Measurements from ENCODE around the gene ANKRD60. TPM values are rescaled to one million over a fixed set of nuclear protein-coding genes. Genes with fewer than 3 reads are reported as not detected.

Gene ANKRD60, protein sequence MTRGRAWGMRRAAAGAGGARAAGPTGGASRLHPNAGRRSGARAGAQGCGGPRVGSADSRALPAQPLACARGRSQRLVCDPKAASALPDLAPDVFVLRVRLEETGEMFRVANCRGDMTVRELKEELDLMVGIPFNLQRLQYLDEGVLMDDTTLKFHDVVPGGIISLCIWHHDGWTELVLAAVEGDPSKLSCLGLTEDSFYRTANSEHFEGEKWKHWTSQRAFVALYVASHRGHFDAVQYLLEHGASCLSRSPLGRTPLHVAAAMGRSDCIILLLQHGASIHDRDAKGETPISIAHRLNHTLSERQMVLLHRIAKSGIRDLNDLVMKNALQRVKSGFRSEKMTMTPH
- polyA plus RNA-seq (2011; rRNA removed) (not detected in 2 replicates), polyA minus RNA-seq (2011; rRNA and poly(A)+ RNA removed) (not detected in 2 replicates)

DNA sequence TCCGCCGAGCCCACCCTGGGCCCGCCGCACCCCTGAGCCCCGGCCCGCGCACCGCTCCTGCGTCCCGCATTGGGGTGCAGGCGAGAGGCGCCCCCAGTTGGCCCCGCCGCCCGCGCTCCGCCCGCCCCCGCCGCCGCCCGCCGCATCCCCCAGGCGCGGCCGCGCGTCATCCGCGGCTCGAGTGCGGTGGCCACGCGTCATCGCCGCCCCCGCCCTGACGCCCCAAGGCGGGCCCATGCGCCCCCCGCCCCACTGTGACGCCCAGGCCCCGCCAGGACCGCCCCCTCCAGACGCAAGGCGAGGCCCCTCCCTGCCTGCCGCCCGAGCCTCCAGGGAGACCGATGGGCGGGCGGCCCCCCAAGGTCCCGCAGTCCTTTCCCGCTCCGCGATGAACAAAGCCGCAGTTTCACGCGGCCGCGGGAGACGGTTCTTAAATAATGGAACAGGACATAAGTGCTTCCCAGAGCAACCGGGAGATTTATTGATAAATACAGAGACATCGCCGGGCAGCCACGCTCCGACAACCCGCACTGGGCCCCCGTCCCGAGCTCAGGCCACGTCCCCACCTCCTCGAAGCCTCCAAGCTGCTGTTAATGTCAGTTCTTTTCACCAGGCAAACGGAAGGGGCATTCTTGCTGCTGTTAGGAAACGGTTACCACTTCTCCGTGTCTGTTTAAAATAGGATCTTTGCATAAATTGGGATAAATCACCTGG is at the start of gene ANKRD60:
Gene ANKRD60 (minus strand): TSS at position 170 of the 714 bp plus-strand sequence. CDS start 0 bp downstream, at position 170.
- TF ChIP-seq, protein P1, sequence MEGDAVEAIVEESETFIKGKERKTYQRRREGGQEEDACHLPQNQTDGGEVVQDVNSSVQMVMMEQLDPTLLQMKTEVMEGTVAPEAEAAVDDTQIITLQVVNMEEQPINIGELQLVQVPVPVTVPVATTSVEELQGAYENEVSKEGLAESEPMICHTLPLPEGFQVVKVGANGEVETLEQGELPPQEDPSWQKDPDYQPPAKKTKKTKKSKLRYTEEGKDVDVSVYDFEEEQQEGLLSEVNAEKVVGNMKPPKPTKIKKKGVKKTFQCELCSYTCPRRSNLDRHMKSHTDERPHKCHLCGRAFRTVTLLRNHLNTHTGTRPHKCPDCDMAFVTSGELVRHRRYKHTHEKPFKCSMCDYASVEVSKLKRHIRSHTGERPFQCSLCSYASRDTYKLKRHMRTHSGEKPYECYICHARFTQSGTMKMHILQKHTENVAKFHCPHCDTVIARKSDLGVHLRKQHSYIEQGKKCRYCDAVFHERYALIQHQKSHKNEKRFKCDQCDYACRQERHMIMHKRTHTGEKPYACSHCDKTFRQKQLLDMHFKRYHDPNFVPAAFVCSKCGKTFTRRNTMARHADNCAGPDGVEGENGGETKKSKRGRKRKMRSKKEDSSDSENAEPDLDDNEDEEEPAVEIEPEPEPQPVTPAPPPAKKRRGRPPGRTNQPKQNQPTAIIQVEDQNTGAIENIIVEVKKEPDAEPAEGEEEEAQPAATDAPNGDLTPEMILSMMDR (IDR thresholded peaks at IDR 0.05; ENCODE audit: low read depth, low read length) = no peak

DNA sequence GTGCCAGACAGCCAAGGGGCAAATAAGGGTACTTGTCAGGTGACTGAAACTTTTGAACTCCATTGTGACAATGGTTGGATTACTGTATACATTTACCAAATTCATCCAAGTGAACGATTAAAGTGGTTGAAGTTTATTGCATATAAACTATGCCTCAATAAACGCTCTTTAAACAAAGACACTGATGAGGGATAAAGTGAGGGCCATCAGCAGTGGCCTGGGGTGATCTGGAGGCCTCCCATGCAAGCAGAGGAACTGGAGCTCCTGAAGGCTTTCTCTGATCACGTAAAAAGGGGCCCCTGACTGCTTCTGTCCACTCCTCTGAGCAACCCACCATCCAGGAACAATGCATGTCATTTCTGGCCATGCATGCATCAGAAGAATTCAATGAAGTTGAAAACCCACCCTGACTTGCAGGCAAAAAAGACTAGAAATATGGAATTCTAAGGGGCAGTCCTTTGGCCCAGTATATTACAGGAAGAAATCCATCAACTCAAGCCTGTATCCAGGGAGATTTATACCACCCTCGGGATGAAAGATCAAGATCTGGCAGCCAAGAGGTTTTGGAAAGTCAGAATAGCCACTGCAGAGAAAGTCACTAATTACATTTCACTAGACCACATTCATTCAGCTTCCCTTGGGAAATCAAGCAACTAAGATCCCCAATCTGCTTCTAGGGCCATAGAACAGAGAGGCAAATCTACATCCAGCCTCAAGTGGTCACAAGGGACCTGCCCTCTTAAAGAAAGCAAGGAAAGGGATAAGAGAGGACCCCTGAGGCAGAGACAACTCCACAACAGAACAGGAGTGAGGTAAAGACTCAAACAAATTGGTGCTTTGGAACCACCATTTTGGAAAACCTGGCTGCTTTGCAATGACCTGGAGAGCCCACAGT is 49.4 kb upstream of the ANKRD60 start:
- no peak for DNase-seq (ENCODE audit: low read depth, low spot score)
- Histone ChIP-seq H3K27me3 (ENCODE audit: control insufficient read depth, insufficient read depth, low read length) (no peaks in the 10 kb centered on the region), H3K4me3 (ENCODE audit: low read depth, low read length) (no peak overlapping the region), H3K27ac (ENCODE audit: low read depth, low read length) (no peak overlapping the region), H3K9me3 (ENCODE audit: control insufficient read depth, insufficient read depth, low read length) (peaks cover 3% of the 10 kb centered on the region; the same call in 1 of the 2 replicates)
- ChIA-PET POLR2A (no interaction called here), CTCF (interaction anchor here (0.9 kb wide), 1 partner anchor 40 kb away, joined by 3 read pairs; no protein-coding TSS in a partner anchor)
- TF ChIP-seq, protein P1 (IDR thresholded peaks at IDR 0.05; ENCODE audit: low read depth, low read length) = no peak

More for the DNA sequence above, at the start of gene ANKRD60:
- CTCF ChIA-PET = interaction anchor here (0.9 kb wide), 1 partner anchor 219 kb away, joined by 3 read pairs; no protein-coding TSS in a partner anchor
- peaks cover 32% of the 10 kb centered on the region for H3K27me3 ChIP-seq (ENCODE audit: control insufficient read depth, insufficient read depth, low read length)
- no peak for DNase-seq (ENCODE audit: low read depth, low spot score)
- POLR2A ChIA-PET = interaction anchor here (0.7 to 1.4 kb wide), 3 partner anchors 10 to 519 kb away, joined by 3 to 6 read pairs (median 3); no protein-coding TSS in a partner anchor
- H3K27ac ChIP-seq (ENCODE audit: low read depth, low read length) = no peak within 1 kb of the TSS
- H3K9me3 ChIP-seq (ENCODE audit: control insufficient read depth, insufficient read depth, low read length) = no peaks in the 10 kb centered on the region
- H3K4me3 ChIP-seq (ENCODE audit: low read depth, low read length) = peak within 1 kb of the TSS; percentile 55

DNA sequence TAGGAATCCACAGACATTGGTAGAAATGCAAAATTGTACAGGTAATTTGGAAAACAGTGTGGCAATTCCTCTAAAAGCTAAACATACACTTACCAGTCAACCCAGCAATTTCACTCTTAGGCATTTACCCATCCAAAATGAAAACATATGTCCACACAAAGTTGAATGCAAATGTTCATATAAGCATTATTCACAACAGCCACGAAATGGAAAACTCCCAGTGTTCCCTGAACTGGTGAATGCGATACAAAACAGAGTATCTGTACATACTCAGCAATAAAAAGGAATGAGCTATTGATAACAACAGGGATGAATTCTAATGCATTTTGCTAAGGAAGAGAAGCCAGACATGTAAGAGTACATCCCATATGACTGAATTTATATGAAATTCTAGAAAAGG is 48.7 kb upstream of the ANKRD60 start:
- Histone ChIP-seq H3K9me3 (ENCODE audit: control insufficient read depth, insufficient read depth, low read length) (peaks cover 3% of the 10 kb centered on the region; the same call in 1 of the 2 replicates), H3K27me3 (ENCODE audit: control insufficient read depth, insufficient read depth, low read length) (no peaks in the 10 kb centered on the region), H3K27ac (ENCODE audit: low read depth, low read length) (no peak overlapping the region), H3K4me3 (ENCODE audit: low read depth, low read length) (no peak overlapping the region)
- ChIA-PET POLR2A (no interaction called here), CTCF (no interaction called here)
- no peak for DNase-seq (ENCODE audit: low read depth, low spot score)
- TF ChIP-seq, protein P1 (IDR thresholded peaks at IDR 0.05; ENCODE audit: low read depth, low read length) = no peak

GRCh38 chr20:58274384-58274783 is 45.9 kb upstream of the ANKRD60 start:
- Histone ChIP-seq H3K27me3 (ENCODE audit: control insufficient read depth, insufficient read depth, low read length) (no peaks in the 10 kb centered on the region), H3K4me3 (ENCODE audit: low read depth, low read length) (no peak overlapping the region), H3K9me3 (ENCODE audit: control insufficient read depth, insufficient read depth, low read length) (peaks cover 3% of the 10 kb centered on the region; the same call in 1 of the 2 replicates), H3K27ac (ENCODE audit: low read depth, low read length) (no peak overlapping the region)
- TF ChIP-seq, protein P1 (IDR thresholded peaks at IDR 0.05; ENCODE audit: low read depth, low read length) = no peak
- POLR2A ChIA-PET = no interaction called here
- CTCF ChIA-PET = interaction anchor here (0.6 kb wide), 1 partner anchor 18 kb away, joined by 5 read pairs; no protein-coding TSS in a partner anchor
- no peak for DNase-seq (ENCODE audit: low read depth, low spot score)
